ENCODE results near the gene CCDC9B.

GRCh38 chr15:40354408-40355171 lies 13.9 kb upstream of the CCDC9B start:
- TF ChIP-seq ZFP3 (CRISPR knock-in tag; IDR thresholded peaks at IDR 0.05) (no peak), ESRRG (CRISPR knock-in tag; IDR thresholded peaks at IDR 0.05) (no peak), TSHZ2 (CRISPR knock-in tag; IDR thresholded peaks at IDR 0.05) (no peak), PATZ1 (CRISPR knock-in tag; IDR thresholded peaks at IDR 0.05; ENCODE audit: borderline replicate concordance) (no peak), BACH2 (CRISPR knock-in tag; IDR thresholded peaks at IDR 0.05; ENCODE audit: borderline replicate concordance) (no peak), ZNF565 (CRISPR knock-in tag; conservative IDR thresholded peaks at IDR 0.05; ENCODE audit: low read depth) (no peak), ISL1 (CRISPR knock-in tag; IDR thresholded peaks at IDR 0.05) (no peak), PPARA (CRISPR knock-in tag; IDR thresholded peaks at IDR 0.05; ENCODE audit: borderline replicate concordance) (no peak), GLIS3 (CRISPR knock-in tag; IDR thresholded peaks at IDR 0.05) (no peak), ZNF8 (CRISPR knock-in tag; IDR thresholded peaks at IDR 0.05) (no peak), ZNF70 (CRISPR knock-in tag; IDR thresholded peaks at IDR 0.05) (no peak), CREB5 (CRISPR knock-in tag; IDR thresholded peaks at IDR 0.05; ENCODE audit: low read depth) (no peak), RARB (CRISPR knock-in tag; IDR thresholded peaks at IDR 0.05) (no peak), ZC3H10 (CRISPR knock-in tag; IDR thresholded peaks at IDR 0.05) (no peak)

Measured in SK-N-SH treated with all-trans-retinoic acid at 6 μM for 48 hours (cell line).